ENCODE measurements around the gene UGT1A6. TPM values are rescaled to one million over a fixed set of nuclear protein-coding genes. Genes with fewer than 3 reads are reported as not detected.

Gene UGT1A6
- total and polyA plus RNA-seq, 2 of the 13 experiments (the other 11 are each of a cell fraction or from before 2014, with no cell fraction given) = 0.25 TPM; not detected in 1

GRCh38 chr2:233791151-233791882, 98.6 kb downstream of the UGT1A6 start:
- no peak overlapping the region for H3K4me2 ChIP-seq (ENCODE audit: low read depth, low read length)
- H3K36me3 ChIP-seq (replicated peaks in 1 of 2; ENCODE audit: control insufficient read depth in 1 of 2, insufficient read depth in 2 of 2, low read length in 2 of 2) = no peaks in the 10 kb centered on the region
- peaks cover 14% of the 10 kb centered on the region; the same call in 1 of the 2 replicates for H3K4me1 ChIP-seq (ENCODE audit: insufficient read depth, low read length)
- no peak overlapping the region for H3K27ac ChIP-seq (ENCODE audit: extremely low read length, insufficient read depth, low read length)
- FAIRE-seq (no peak), ATAC-seq (peak; percentile 11; the same call in 2 of the 3 replicates), DNase-seq (ENCODE audit: low spot score) (no peak)
- ChIA-PET POLR2A (no interaction called here), CTCF (ENCODE audit: low intra/inter-chr PET ratio, low total read pairs) (no interaction called here)
- H2AFZ ChIP-seq (ENCODE audit: low read length) = no peak overlapping the region
- no peaks in the 10 kb centered on the region for H3K79me2 ChIP-seq (ENCODE audit: insufficient read depth, low read length)
- no TSS peak for BruUV-seq (replicated peaks)
- H3K27me3 ChIP-seq (ENCODE audit: control insufficient read depth in 1 of 2, insufficient read depth in 2 of 2, low read length in 2 of 2) = peaks cover 7 to 39% of the 10 kb centered on the region in 2 experiments; a peak in 3 of 5 replicates
- in situ Hi-C loops (cut with HindIII; ENCODE audit: extremely low pct_ligation_motif_present, low pct_unique_long_range_greater_than_20kb) = no loop called here
- no peak overlapping the region for H3K9ac ChIP-seq (ENCODE audit: insufficient read depth, low read depth, low read length)
- TF ChIP-seq HNRNPUL1 (IDR thresholded peaks at IDR 0.05; ENCODE audit: low read depth, low read length) (no peak), KLF9 (CRISPR knock-in tag; IDR thresholded peaks at IDR 0.05; ENCODE audit: low read depth) (no peak), KDM3A (CRISPR knock-in tag; IDR thresholded peaks at IDR 0.05; ENCODE audit: low read depth) (no peak), ARID2 (CRISPR knock-in tag; IDR thresholded peaks at IDR 0.05; ENCODE audit: borderline replicate concordance) (no peak)
- TF ChIP-seq, protein P1, sequence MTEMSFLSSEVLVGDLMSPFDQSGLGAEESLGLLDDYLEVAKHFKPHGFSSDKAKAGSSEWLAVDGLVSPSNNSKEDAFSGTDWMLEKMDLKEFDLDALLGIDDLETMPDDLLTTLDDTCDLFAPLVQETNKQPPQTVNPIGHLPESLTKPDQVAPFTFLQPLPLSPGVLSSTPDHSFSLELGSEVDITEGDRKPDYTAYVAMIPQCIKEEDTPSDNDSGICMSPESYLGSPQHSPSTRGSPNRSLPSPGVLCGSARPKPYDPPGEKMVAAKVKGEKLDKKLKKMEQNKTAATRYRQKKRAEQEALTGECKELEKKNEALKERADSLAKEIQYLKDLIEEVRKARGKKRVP (CRISPR knock-in tag; IDR thresholded peaks at IDR 0.05) = no peak
- no peak overlapping the region for H3K4me3 ChIP-seq (replicated peaks in 1 of 3; ENCODE audit: insufficient read depth in 1 of 3, low read depth in 2 of 3, low read length in 3 of 3)
- 53% methylated on average over 18 of the region's 18 CpGs for WGBS (ENCODE audit: low lambda C conversion rate)
- intact Hi-C loops (cut with micrococcal nuclease; ENCODE audit: unreplicated experiment) = no loop called here
- H3K9me3 ChIP-seq (ENCODE audit: low read length) = no peaks in the 10 kb centered on the region
- H4K20me1 ChIP-seq (ENCODE audit: insufficient read depth, low read length) = no peaks in the 10 kb centered on the region

DNA sequence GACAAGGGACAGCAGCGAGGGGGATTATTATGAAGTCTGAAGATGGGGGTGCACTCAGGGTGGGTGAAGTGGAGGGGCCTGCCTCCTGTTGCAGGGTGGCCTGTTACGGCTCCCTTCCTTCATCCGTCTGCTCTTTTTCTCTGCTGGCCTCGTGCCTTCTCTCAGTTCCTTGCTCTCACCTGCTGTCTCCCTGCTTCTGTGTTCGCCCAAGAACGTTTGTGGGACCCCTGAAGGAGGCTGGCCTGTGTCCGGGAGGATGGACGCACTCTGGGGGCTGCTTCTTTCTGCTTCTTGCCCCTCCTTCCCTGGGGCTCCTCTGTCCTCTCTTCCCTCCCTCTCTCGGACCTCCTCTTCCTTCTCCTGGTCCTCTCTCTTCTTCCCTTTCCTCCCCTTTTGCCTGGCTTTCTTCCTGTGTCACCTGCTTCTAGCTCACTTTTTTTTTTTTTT, 99.2 kb downstream of the UGT1A6 start:
- in situ Hi-C loops (cut with HindIII; ENCODE audit: extremely low pct_ligation_motif_present, low pct_unique_long_range_greater_than_20kb) (no loop called here), intact Hi-C loops (cut with micrococcal nuclease; ENCODE audit: unreplicated experiment) (no loop called here)
- CTCF ChIA-PET (ENCODE audit: low intra/inter-chr PET ratio, low total read pairs) = no interaction called here
- Histone ChIP-seq H2AFZ (ENCODE audit: low read length) (no peak overlapping the region), H3K4me1 (ENCODE audit: insufficient read depth, low read length) (peaks cover 14% of the 10 kb centered on the region; the same call in 1 of the 2 replicates), H3K9me3 (ENCODE audit: low read length) (no peaks in the 10 kb centered on the region), H3K9ac (ENCODE audit: insufficient read depth, low read depth, low read length) (no peak overlapping the region), H3K4me3 (replicated peaks in 1 of 3; ENCODE audit: insufficient read depth in 1 of 3, low read depth in 2 of 3, low read length in 3 of 3) (no peak overlapping the region), H4K20me1 (ENCODE audit: insufficient read depth, low read length) (no peaks in the 10 kb centered on the region), H3K27ac (ENCODE audit: extremely low read length, insufficient read depth, low read length) (no peak overlapping the region), H3K79me2 (ENCODE audit: insufficient read depth, low read length) (no peaks in the 10 kb centered on the region), H3K36me3 (replicated peaks in 1 of 2; ENCODE audit: control insufficient read depth in 1 of 2, insufficient read depth in 2 of 2, low read length in 2 of 2) (no peaks in the 10 kb centered on the region), H3K4me2 (ENCODE audit: low read depth, low read length) (no peak overlapping the region), H3K27me3 (ENCODE audit: control insufficient read depth in 1 of 2, insufficient read depth in 2 of 2, low read length in 2 of 2) (peaks cover 7 to 43% of the 10 kb centered on the region in 2 experiments; a peak in 3 of 5 replicates)
- no peak for ATAC-seq
- TF ChIP-seq, protein P2, sequence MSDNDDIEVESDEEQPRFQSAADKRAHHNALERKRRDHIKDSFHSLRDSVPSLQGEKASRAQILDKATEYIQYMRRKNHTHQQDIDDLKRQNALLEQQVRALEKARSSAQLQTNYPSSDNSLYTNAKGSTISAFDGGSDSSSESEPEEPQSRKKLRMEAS (IDR thresholded peaks at IDR 0.05) = no peak
- no peak for TF ChIP-seq SRSF4 (IDR thresholded peaks at IDR 0.05; ENCODE audit: low read depth, low read length, poor library complexity, severe bottlenecking)
- 52% methylated on average over 9 of the region's 9 CpGs for WGBS (ENCODE audit: low lambda C conversion rate)
- no peak for DNase-seq (ENCODE audit: low spot score)
- BruUV-seq (replicated peaks) = no TSS peak
- FAIRE-seq = no peak
- POLR2A ChIA-PET = no interaction called here

All from HepG2 (cell line).